GM21619 (cell line): Measurements from ENCODE around the gene RB1.
A peak's percentile ranks its signal among the peaks of the same experiment; 100 is the strongest.

Source experiments
- ATAC-seq: cut with Tn5 transposase; IDR thresholded peaks from one replicate; pipeline ENCODE4 v1.9.1; 2021; ENCODE audit not compliant: unreplicated experiment

The RB1 gene

GRCh38 chr13:48492470-48493065, 189.0 kb downstream of the RB1 start:
- peak; percentile 72 for ATAC-seq

- no peak for ATAC-seq
These were observed 189.7 kb downstream of the RB1 start for GRCh38 chr13:48493066-48493765.

GRCh38 chr13:48493851-48494250, 190.3 kb downstream of the RB1 start:
- no peak for ATAC-seq

GRCh38 chr13:48494874-48495273, 191.3 kb downstream of the RB1 start:
- ATAC-seq = no peak

- ATAC-seq = no peak
These were observed 193.0 kb downstream of the RB1 start for GRCh38 chr13:48496271-48497161.

GRCh38 chr13:48497669-48498068, 194.1 kb downstream of the RB1 start:
- ATAC-seq = no peak

GRCh38 chr13:48500652-48501197, 197.2 kb downstream of the RB1 start:
- ATAC-seq = peak; percentile 40

GRCh38 chr13:48501705-48502104, 198.2 kb downstream of the RB1 start:
- ATAC-seq = peak; percentile 38

GRCh38 chr13:48502601-48503319, 199.2 kb downstream of the RB1 start:
- no peak for ATAC-seq

- no peak for ATAC-seq
These were observed 201.1 kb downstream of the RB1 start for GRCh38 chr13:48504606-48505005.

- no peak for ATAC-seq
These were observed 201.5 kb downstream of the RB1 start for GRCh38 chr13:48505012-48505411.

GRCh38 chr13:48505597-48506091, 202.1 kb downstream of the RB1 start:
- peak; percentile 70 for ATAC-seq

GRCh38 chr13:48506092-48506701, 202.6 kb downstream of the RB1 start:
- ATAC-seq = peak; percentile 18

GRCh38 chr13:48507021-48507420, 203.5 kb downstream of the RB1 start:
- no peak for ATAC-seq

GRCh38 chr13:48508011-48508410, 204.5 kb downstream of the RB1 start:
- ATAC-seq = no peak

GRCh38 chr13:48510698-48511097, 207.1 kb downstream of the RB1 start:
- ATAC-seq = no peak

- no peak for ATAC-seq
These were observed 208.2 kb downstream of the RB1 start for GRCh38 chr13:48511621-48512230.

GRCh38 chr13:48514793-48515192, 211.2 kb downstream of the RB1 start:
- ATAC-seq = no peak

- ATAC-seq = no peak
These were observed 212.2 kb downstream of the RB1 start for GRCh38 chr13:48515732-48516131.

- no peak for ATAC-seq
These were observed 214.5 kb downstream of the RB1 start for GRCh38 chr13:48518083-48518482.
